GM21529 (cell line): Measurements from ENCODE around the gene SHISA7.

ENCODE experiments used
- ATAC-seq: cut with Tn5 transposase; IDR thresholded peaks from one replicate; pipeline ENCODE4 v1.9.1; 2021; ENCODE audit not compliant: unreplicated experiment

Gene SHISA7

DNA sequence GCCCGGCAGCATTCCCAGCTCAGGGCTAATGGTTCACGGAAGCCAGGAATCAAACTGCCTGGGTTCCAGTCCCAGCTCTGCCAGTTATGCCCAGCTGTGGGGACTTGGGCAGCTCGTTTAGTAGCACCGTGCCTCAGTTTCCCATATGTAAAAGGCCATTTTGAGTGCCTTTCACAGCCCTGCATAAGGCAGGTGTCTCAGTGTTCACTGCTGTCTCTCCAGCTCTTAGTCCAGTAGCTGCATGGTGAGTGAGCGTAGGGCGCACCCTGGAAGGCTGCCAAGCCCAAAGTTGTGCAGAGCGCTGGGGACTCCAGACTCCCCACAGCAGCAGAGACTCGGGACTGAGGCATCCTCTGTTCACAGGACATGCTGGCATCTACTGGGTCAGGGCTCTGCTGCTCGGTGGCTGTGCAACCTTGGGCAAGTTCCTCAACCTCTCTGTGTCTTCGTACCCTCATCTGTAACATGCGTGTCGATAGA, 51.9 kb downstream of the SHISA7 start:
- no peak for ATAC-seq

DNA sequence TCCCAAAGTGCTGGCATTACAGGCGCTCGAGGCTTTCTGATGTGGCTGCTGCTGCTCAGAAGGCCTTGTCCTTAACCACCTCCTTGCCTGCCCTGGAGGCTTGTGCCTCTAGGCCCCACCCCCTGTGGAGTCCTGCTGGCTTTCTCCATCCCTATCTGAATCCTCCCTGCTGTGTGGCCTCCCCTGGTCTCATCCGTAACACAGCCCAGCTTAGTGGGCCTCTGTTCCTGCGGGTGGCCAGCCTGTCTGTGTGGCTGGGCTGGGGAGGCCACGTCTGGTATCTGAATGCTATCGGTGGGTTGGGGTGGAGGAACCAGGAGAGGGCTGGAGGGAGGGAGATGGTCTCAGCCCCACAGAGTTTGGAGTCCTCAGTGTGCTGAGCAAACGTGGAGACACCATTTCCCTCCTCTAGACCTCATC, 52.6 kb downstream of the SHISA7 start:
- ATAC-seq: no peak

- ATAC-seq: no peak
Observed at GRCh38 chr19:55389386-55390317, 53.4 kb downstream of the SHISA7 start.

GRCh38 chr19:55387736-55388497, 55.2 kb downstream of the SHISA7 start:
- no peak for ATAC-seq

DNA sequence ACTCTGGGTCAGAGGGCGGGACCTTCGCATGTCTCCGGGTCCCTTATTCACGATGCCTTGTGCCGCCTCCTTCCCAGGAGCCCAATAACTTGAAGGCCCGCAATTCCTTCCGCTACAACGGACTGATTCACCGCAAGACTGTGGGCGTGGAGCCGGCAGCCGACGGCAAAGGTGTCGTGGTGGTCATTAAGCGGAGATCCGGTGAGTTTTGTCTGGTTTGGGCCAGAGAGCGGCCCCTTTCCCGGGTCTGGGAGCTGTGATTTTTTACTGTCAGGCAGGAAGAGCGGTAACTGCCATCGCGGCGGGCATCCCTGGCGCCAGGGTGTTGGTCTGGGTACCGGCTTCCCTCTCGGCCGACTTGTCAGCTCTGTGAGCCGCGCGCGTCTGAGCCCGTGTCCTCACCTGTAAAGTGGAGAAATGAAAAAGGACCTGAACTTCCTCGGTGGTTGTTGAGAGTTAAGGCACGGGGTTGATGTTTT, 56.6 kb downstream of the SHISA7 start:
- ATAC-seq: no peak

GRCh38 chr19:55385724-55386492, 57.2 kb downstream of the SHISA7 start, which contains the start of gene RPL28:
Gene RPL28 (plus strand): TSS chr19:55385932. CDS start chr19:55386358, 426 bp downstream.
- peak; percentile 63 for ATAC-seq

DNA sequence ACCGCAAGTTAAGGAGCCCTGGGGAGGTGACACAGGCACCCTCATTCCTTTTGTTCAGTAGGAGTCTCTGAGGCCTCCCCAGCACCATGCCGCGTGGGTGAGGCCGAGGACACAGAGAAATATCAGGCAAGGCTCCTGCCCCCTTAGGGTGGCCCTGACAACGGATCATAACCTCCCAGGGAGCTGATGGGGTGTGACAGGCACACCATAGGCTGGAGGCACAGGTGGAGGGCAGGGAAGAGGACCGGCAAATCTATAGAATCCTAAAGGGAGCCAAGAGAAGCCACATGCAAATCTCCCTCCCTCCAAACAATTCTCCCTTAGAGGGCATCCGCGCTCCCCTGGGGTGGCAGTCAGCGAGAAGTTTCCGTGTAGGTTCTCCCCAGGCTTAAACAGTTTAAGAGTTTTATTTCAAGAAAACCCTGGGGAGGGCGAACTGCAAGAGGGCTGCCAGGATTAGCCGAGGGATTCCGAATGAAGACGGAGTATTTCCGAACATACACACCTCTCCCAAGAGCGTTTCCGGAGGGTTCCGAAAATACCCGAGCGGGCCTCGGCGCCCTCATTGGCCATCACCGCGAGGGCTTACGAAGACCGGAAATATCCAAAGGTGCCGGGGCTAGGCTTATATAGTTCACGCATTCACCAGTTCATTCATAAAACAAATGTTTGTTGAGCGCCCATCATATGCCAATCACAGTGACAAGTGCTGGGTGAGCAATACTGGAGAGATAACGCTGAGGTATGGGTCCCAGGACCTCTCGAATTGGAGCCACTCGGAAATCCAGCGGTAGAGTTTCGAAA, 58.0 kb downstream of the SHISA7 start:
- ATAC-seq: peak; percentile 58

DNA sequence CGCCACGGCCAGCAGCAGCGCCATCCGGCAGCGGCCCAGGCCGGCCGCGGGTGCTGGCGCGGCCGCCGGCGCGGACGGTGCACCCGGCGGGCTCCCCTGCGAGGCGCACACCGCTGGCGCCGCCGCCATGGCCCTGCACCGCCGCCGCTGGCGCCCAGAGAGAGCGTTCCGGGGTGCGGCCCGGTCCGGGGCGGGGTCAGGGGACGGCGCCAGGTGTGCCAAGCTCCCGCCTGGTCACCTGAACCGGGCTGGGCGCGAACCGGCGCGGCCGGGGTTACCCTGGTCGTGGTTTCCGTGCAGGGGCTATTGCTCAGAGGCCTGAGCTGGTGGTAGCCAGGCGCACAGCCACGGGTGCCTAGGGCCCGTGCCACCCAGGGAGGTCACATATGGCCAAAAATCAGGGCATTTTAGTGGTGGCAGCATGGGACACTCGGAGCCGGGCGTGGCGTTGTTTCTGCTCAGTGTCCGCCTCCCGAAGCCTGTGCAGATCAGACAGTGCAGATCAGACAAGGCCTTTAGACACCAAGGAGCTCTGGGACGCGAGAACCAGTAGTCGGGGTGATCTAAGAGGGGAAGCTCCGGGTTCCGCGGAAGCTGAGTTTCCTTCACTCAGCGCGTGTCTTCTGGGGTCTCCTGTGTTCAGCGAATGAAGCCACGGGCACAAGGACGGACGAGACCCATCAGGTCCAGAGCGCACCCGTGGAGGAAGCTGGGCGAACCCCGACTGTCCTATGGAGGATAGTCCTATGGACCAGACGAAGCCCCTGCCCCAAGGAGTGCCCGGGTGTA, 58.8 kb downstream of the SHISA7 start, which contains the start of gene TMEM238:
TMEM238 (minus strand) TSS at position 162 of the 789 bp plus-strand sequence; CDS start at position 129, 33 bp downstream.
- ATAC-seq: no peak

DNA sequence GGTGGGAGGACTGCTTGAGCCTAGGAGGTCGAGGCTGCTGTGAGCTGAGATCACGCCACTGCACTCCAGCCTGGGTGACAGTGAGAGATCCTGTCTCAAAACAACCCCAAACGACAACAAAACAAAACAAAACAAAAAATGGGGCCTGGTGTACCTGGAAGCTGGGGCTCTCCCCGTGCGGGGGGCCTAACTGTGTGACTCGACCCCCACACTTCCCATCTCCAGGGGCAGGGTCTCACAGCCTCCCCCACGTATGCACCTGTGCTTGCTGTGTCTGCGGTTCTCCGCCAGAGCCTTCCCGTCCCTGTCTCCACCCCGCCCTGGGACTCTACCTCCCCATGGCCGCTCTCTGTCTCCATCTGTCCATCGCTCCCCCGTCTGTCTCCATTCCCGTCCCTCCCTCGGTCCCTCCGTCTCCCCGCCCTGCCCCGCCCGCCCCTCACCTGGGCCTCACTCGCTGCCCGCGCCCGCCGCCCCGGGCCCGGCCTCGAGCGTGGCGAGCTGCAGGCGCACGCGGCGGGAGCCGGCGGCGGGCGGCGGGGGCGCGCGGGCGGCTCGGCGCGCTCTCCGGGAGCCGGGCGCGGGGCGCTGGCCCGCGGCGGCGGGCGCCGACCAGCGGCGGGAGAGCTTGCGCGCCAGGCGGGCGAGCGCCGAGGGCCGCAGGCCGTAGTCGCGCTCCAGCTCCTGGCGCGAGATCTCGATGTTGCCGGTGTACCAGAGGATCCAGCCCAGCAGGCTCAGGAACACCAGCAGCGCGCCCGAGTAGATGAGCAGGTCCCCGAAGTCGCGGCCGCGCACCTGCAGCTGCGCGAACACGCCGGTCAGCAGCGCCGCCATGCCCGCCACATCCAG, 59.6 kb downstream of the SHISA7 start:
- no peak for ATAC-seq

- no peak for ATAC-seq
Observed at GRCh38 chr19:55382522-55383054, 60.5 kb downstream of the SHISA7 start.

GRCh38 chr19:55382013-55382412, 61.1 kb downstream of the SHISA7 start:
- ATAC-seq: no peak

GRCh38 chr19:55379174-55379573, 63.9 kb downstream of the SHISA7 start:
- no peak for ATAC-seq
